ENCODE results near the gene UVSSA.
"Not testable (repeated sequence)": the region's sequence is repeated elsewhere in the genome, so short reads cannot be mapped to it uniquely, and the experiment has no call there.

DNA sequence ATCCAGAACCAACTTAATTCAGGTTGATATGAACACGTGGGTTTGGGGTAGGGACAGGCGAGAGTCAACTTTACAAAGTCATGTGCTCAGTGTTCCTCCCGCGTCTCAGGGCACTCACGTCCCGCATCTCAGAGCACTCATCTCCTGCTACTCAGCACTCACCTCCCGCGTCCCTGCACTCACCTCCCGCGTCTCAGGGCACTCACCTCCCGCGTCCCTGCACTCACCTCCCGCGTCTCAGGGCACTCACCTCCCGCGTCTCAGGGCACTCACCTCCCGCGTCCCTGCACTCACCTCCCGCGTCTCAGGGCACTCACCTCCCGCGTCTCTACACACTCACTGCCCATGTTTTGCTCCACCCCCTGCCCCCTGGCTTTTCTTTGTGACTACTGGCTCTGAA, 25.6 kb downstream of the UVSSA start:
- not testable (repeated sequence) for TF ChIP-seq ZNF274 (IDR thresholded peaks at IDR 0.05; ENCODE audit: low read depth, low read length); YY1 (IDR thresholded peaks at IDR 0.05; ENCODE audit: insufficient read depth, insufficient read length); SUZ12 (IDR thresholded peaks at IDR 0.05; ENCODE audit: extremely low read depth, insufficient read depth, insufficient read length)

Measured in NT2/D1 (cell line).